HEK293T (cell line): Measurements from ENCODE around the gene GALNT7.

ENCODE experiments used
- CTCF ChIA-PET: fragments of 350-600 bp; formaldehyde crosslinking; extraction: SDS; loops from one replicate; lab custom pipeline; 2021; ENCODE audit warnings: antibody characterized with exemption, inconsistent platforms; lab: Yijun Ruan, JAX
- POLR2A ChIA-PET: fragments of 350-600 bp; formaldehyde crosslinking; extraction: SDS; loops from one replicate; lab custom pipeline; 2020; ENCODE audit warnings: antibody characterized with exemption, inconsistent platforms; lab: Yijun Ruan, JAX
- DNase-seq: peaks from one replicate; pipeline ENCODE4 v3.0.0; 2012; ENCODE audit warnings: mixed read lengths; ENCODE audit errors: extremely low spot score
- ARNT ChIP-seq: fragments of 450-650 bp; IDR thresholded peaks from 2 replicates; pipeline ENCODE4 v1.6.1; 2017; ENCODE audit warnings: mild to moderate bottlenecking
- BHLHE40 ChIP-seq: fragments of 450-650 bp; IDR thresholded peaks from 2 replicates; pipeline ENCODE4 v1.6.1; 2016; ENCODE audit warnings: mild to moderate bottlenecking, moderate library complexity, borderline replicate concordance
- CTBP1 ChIP-seq: fragments of 450-650 bp; IDR thresholded peaks from 2 replicates; pipeline ENCODE4 v1.6.1; 2016; ENCODE audit warnings: borderline replicate concordance
- ELF4 ChIP-seq: fragments of 450-650 bp; IDR thresholded peaks from 2 replicates; pipeline ENCODE4 v1.6.1; 2017; ENCODE audit warnings: antibody characterized with exemption
- FOXA1 ChIP-seq: fragments of 450-650 bp; IDR thresholded peaks from 2 replicates; pipeline ENCODE4 v1.6.1; 2016; ENCODE audit warnings: mild to moderate bottlenecking
- FOXK2 ChIP-seq: fragments of 450-650 bp; IDR thresholded peaks from 2 replicates; pipeline ENCODE4 v1.6.1; 2016; ENCODE audit warnings: mild to moderate bottlenecking
- FOXM1 ChIP-seq: fragments of 450-650 bp; IDR thresholded peaks from 2 replicates; pipeline ENCODE4 v1.6.1; 2017; ENCODE audit warnings: mild to moderate bottlenecking, borderline replicate concordance
- HDGF ChIP-seq: fragments of 450-650 bp; IDR thresholded peaks from 2 replicates; pipeline ENCODE4 v1.6.1; 2017; ENCODE audit warnings: antibody characterized with exemption, borderline replicate concordance
- L3MBTL2 ChIP-seq: fragments of 450-650 bp; conservative IDR thresholded peaks from 2 replicates; pipeline ENCODE4 v1.6.1; 2016; ENCODE audit warnings: mild to moderate bottlenecking
- LEF1 ChIP-seq: fragments of 450-650 bp; IDR thresholded peaks from 2 replicates; pipeline ENCODE4 v1.6.1; 2017; ENCODE audit warnings: mild to moderate bottlenecking, borderline replicate concordance
- NFRKB ChIP-seq: fragments of 450-650 bp; IDR thresholded peaks from 2 replicates; pipeline ENCODE4 v1.6.1; 2016; ENCODE audit warnings: mild to moderate bottlenecking, moderate library complexity
- PKNOX1 ChIP-seq: fragments of 450-650 bp; IDR thresholded peaks from 2 replicates; pipeline ENCODE4 v1.6.1; 2016
- SP1 ChIP-seq: fragments of 450-650 bp; IDR thresholded peaks from 2 replicates; pipeline ENCODE4 v1.6.1; 2017
- SUZ12 ChIP-seq: fragments of 450-650 bp; IDR thresholded peaks from 2 replicates; pipeline ENCODE4 v1.6.1; 2016; ENCODE audit warnings: mild to moderate bottlenecking
- TARDBP ChIP-seq: fragments of 450-650 bp; IDR thresholded peaks from 2 replicates; pipeline ENCODE4 v1.6.1; 2016
- ZNF384 ChIP-seq: fragments of 450-650 bp; IDR thresholded peaks from 2 replicates; pipeline ENCODE4 v1.6.1; 2016

The GALNT7 gene

DNA sequence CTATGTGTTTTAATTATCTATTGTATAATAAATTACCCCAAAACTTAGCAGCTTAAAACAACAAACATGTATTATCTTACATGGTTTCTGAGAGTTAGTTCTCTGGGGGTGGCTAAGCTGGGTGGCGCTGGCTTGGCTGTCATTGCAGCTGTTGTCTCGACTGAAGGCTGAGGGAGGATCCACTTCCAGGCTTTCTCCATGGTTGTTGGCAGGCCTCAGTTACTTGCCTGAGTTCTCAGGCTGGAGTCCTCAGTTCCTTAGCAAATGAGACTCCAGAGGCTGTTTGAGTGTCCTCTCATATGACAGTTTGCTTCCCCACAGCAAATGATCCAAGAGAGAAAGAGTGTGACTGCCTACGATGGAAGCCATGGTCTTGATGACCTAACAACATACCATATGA, 23.5 kb upstream of the GALNT7 start:
- no peak for DNase-seq
- CTCF ChIA-PET = no interaction called here
- TF ChIP-seq FOXM1 (no peak), L3MBTL2 (no peak), TARDBP (no peak), FOXK2 (no peak), SP1 (no peak), SUZ12 (no peak), BHLHE40 (no peak), CTBP1 (no peak)
- POLR2A ChIA-PET = no interaction called here

DNA sequence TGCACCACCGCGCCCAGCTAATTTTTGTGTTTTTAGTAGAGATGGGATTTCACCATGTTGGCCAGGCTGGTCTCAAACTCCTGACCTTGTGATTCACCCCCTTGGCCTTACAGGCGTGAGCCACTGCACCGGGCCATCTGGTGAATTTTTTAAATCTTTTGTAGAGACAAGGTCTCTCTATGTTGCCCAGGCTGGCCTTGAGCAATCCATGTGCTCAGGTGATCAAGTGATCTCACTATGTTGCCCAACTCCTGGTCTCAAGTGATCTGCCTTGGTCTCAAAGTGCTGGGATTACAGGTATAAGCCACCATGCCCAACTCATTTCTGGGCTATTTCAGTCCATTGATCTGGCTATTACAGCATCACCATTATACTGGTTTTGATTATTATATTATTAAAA, 22.2 kb upstream of the GALNT7 start:
- DNase-seq = no peak
- TF ChIP-seq FOXA1 (no peak), TARDBP (no peak), ARNT (no peak), L3MBTL2 (no peak), FOXM1 (no peak), NFRKB (no peak), PKNOX1 (no peak), LEF1 (no peak), HDGF (no peak)
- ChIA-PET CTCF (no interaction called here), POLR2A (no interaction called here)

DNA sequence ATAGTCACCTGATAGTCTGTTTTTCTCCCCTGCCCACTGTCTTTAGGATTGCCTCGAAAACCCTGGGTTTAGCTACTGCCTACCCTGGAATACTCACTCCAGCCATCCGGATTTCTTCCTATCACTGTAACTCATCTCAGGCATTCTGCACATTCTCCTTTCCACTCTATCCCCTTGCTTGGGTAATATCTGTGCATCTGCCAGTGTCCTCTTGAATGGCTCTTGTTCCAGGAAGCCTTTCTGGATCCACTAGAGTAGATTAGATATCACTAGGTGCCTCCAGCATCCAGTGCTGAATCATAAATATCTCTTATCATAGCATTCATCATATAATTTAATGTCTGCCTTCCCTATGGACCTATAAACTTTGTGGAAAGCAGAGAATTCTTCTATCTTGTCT, 17.1 kb upstream of the GALNT7 start:
- no peak for DNase-seq

DNA sequence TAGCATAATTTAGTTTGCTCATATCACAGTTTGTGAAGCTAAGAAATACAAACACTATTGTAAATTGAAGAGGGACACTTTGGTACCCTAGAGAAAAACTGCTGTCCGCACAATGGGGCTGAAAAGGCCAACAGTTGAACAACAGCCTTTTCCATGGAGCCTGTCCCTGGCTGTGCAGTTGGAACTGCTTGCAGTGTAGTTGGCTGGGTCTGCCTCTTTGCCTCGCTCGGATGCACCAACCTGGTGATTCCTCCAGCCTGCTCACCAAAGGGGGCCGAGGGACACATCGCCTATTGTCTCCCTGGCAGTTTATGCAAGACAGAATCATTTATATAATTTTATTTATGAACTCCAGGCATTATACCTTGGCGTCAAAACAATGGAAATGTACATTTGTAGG, 16.5 kb upstream of the GALNT7 start:
- no peak for DNase-seq
- no peak for TF ChIP-seq FOXA1
- no peak for TF ChIP-seq HDGF
- TF ChIP-seq FOXM1 = no peak
- no peak for TF ChIP-seq ZNF384
- no peak for TF ChIP-seq FOXK2
- TF ChIP-seq PKNOX1 = no peak
- TF ChIP-seq L3MBTL2 = no peak
- no peak for TF ChIP-seq CTBP1
- TF ChIP-seq ELF4 = no peak
- TF ChIP-seq LEF1 = no peak
- no peak for TF ChIP-seq BHLHE40
- TF ChIP-seq NFRKB = no peak
- CTCF ChIA-PET = no interaction called here
- POLR2A ChIA-PET = no interaction called here

More for the DNA sequence above, 17.1 kb upstream of the GALNT7 start:
- TF ChIP-seq FOXA1 = no peak
- TF ChIP-seq LEF1 = no peak
- no peak for TF ChIP-seq SUZ12
- no peak for TF ChIP-seq PKNOX1
- TF ChIP-seq BHLHE40 = no peak
- no peak for TF ChIP-seq NFRKB
- no peak for TF ChIP-seq HDGF
- TF ChIP-seq CTBP1 = no peak
- TF ChIP-seq ZNF384 = no peak
- TF ChIP-seq ARNT = no peak
- no peak for TF ChIP-seq TARDBP
- ChIA-PET CTCF (no interaction called here), POLR2A (no interaction called here)

- ChIA-PET POLR2A (no interaction called here), CTCF (no interaction called here)
- DNase-seq = no peak
- TF ChIP-seq HDGF = no peak
- TF ChIP-seq FOXM1 = no peak
- no peak for TF ChIP-seq FOXK2
- no peak for TF ChIP-seq LEF1
- TF ChIP-seq L3MBTL2 = no peak
- no peak for TF ChIP-seq TARDBP
- no peak for TF ChIP-seq ZNF384
- TF ChIP-seq NFRKB = no peak
- no peak for TF ChIP-seq FOXA1
- TF ChIP-seq CTBP1 = no peak
- TF ChIP-seq ELF4 = no peak
- no peak for TF ChIP-seq PKNOX1
- TF ChIP-seq ARNT = no peak
- TF ChIP-seq SUZ12 = no peak
- no peak for TF ChIP-seq SP1
- TF ChIP-seq BHLHE40 = no peak
These were observed 15.2 kb upstream of the GALNT7 start for GRCh38 chr4:173153445-173153844.

DNA sequence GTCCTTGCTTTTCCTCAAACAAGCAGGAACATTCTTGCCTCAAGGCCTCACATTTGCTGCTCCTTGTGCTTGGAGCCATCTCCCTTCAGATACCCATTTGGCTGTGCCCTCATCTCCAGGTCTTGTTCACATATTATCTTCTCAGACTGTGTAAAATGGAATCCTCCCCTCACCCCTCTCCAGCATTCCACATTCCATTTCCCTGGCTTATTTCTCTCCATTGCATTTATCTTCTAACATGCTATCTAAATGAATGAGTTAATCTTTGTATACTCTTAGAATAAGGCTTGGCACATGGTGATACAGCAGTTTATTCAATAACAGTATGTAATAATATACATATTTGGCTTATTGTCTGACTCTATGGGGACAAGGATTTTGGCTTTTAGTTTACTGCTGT, 8.8 kb upstream of the GALNT7 start:
- TF ChIP-seq BHLHE40 (no peak), PKNOX1 (no peak), LEF1 (no peak), NFRKB (no peak), FOXA1 (no peak), TARDBP (no peak), SUZ12 (no peak), ELF4 (no peak), FOXK2 (no peak), L3MBTL2 (no peak), CTBP1 (no peak), FOXM1 (no peak), ZNF384 (no peak), ARNT (no peak), HDGF (no peak)
- ChIA-PET POLR2A (interaction anchor here (0.7 to 1.3 kb wide), 2 partner anchors 9 to 69 kb away, joined by 3 to 4 read pairs; partner anchors contain the start of gene GALNT7), CTCF (interaction anchor here (0.7 kb wide), 1 partner anchor 128 kb away, joined by 3 read pairs; no protein-coding TSS in a partner anchor)
- DNase-seq = no peak
